ENCODE data around the gene ELOVL7. TPM values are rescaled to one million over a fixed set of nuclear protein-coding genes. Genes with fewer than 3 reads are reported as not detected.

Gene ELOVL7
- total RNA-seq, 1 experiment from 2014 or later, result 20.0 TPM

DNA sequence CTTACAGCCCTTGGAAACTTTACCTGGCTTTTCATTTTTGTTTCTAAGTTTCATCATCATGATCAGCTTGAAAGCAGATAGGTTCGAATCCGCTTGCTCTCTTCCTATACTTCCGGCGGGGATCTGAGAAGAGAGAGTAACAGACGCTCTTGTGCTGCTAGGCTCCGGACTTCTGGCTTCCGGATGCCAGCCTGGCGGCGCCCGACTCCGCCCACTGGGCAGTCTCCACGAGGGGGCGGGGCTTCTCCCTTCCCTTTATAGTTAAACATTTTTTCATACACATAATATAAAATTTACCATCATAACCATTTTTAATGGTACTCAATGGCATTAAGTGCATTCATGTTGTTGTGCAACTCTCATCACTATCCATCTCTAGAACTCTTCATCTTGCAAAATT, 49.5 kb upstream of the ELOVL7 start:
- RAD21 ChIA-PET (ENCODE audit: low non-redundant PET in 1 of 2, low total read pairs in 2 of 2, uncharacterized antibody in 2 of 2, unreplicated experiment in 2 of 2), result no interaction called here
- no peaks in the 10 kb centered on the region for H4K20me1 ChIP-seq (ENCODE audit: insufficient read depth)
- H3K36me3 ChIP-seq (ENCODE audit: control insufficient read depth in 1 of 2, insufficient read depth in 2 of 2, low read length in 2 of 2), result peaks cover 0 to 2% of the 10 kb centered on the region in 2 experiments; a peak in 1 of 4 replicates
- H3K27me3 ChIP-seq (ENCODE audit: insufficient read depth, low read length), result no peaks in the 10 kb centered on the region
- H3K27ac ChIP-seq (ENCODE audit: low read depth, low read length), result no peak overlapping the region
- no peak overlapping the region for H3K4me3 ChIP-seq (replicated peaks in 1 of 2; ENCODE audit: low read depth in 1 of 2, low read length in 2 of 2)
- no TSS peak for BruUV-seq (replicated peaks)
- H2AFZ ChIP-seq (ENCODE audit: low read depth, low read length, poor library complexity, severe bottlenecking), result no peak overlapping the region
- TF ChIP-seq TCF7L2 (IDR thresholded peaks at IDR 0.05; ENCODE audit: borderline replicate concordance, extremely low read depth, insufficient read depth, insufficient read length) (no peak), EGR1 (IDR thresholded peaks at IDR 0.05; ENCODE audit: low read depth) (no peak)
- TF ChIP-seq, protein P1, sequence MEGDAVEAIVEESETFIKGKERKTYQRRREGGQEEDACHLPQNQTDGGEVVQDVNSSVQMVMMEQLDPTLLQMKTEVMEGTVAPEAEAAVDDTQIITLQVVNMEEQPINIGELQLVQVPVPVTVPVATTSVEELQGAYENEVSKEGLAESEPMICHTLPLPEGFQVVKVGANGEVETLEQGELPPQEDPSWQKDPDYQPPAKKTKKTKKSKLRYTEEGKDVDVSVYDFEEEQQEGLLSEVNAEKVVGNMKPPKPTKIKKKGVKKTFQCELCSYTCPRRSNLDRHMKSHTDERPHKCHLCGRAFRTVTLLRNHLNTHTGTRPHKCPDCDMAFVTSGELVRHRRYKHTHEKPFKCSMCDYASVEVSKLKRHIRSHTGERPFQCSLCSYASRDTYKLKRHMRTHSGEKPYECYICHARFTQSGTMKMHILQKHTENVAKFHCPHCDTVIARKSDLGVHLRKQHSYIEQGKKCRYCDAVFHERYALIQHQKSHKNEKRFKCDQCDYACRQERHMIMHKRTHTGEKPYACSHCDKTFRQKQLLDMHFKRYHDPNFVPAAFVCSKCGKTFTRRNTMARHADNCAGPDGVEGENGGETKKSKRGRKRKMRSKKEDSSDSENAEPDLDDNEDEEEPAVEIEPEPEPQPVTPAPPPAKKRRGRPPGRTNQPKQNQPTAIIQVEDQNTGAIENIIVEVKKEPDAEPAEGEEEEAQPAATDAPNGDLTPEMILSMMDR (IDR thresholded peaks at IDR 0.05 in 2 of 3, conservative IDR thresholded peaks at IDR 0.05 in 1 of 3; ENCODE audit: borderline replicate concordance in 1 of 3, insufficient read depth in 1 of 3, low read depth in 2 of 3, low read length in 2 of 3), result no peak
- no peaks in the 10 kb centered on the region for H3K9me3 ChIP-seq (ENCODE audit: control insufficient read depth in 1 of 2, insufficient read depth in 1 of 2, low read depth in 1 of 2, low read length in 2 of 2)
- intact Hi-C loops (cut with micrococcal nuclease), result no loop called here
- POLR2A ChIA-PET, result no interaction called here
- no peaks in the 10 kb centered on the region for H3K79me2 ChIP-seq (ENCODE audit: insufficient read depth, low read length)
- no peaks in the 10 kb centered on the region for H3K4me1 ChIP-seq (ENCODE audit: control insufficient read depth in 1 of 2, insufficient read depth in 2 of 2, low read length in 2 of 2)
- ATAC-seq (no peak), DNase-seq (ENCODE audit: low read depth, low spot score) (no peak)
- H3K9ac ChIP-seq (ENCODE audit: low read length), result no peak overlapping the region
- H3K9me2 ChIP-seq (ENCODE audit: insufficient read depth), result no peaks in the 10 kb centered on the region
- H3K4me2 ChIP-seq (ENCODE audit: low read length), result no peak overlapping the region
- CTCF ChIA-PET, result no interaction called here

DNA sequence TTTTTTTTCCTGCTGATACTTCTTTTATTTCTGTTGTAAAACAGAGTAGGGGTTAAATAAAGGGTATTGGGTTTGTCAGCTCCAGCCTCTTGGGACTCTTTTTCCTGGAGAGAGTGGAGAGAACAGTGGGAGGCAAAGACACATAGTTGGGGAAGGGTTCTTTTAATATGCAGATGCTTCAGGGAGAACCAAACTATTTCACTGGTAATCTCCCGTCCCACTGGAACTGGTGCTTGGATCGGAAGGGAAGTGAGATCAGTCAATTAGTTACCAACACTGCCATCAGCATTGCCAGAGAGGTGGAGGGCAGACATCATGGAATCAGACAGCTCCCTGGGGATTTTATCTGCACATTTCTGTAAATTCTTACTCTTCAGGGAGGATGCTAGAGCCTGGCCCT, 47.6 kb upstream of the ELOVL7 start:
- DNase-seq (ENCODE audit: low read depth, low spot score) (no peak), ATAC-seq (no peak)
- Histone ChIP-seq H3K27me3 (ENCODE audit: insufficient read depth, low read length) (no peaks in the 10 kb centered on the region), H3K9ac (ENCODE audit: low read length) (no peak overlapping the region), H2AFZ (ENCODE audit: low read depth, low read length, poor library complexity, severe bottlenecking) (no peak overlapping the region), H3K4me2 (ENCODE audit: low read length) (no peak overlapping the region), H3K4me1 (ENCODE audit: control insufficient read depth in 1 of 2, insufficient read depth in 2 of 2, low read length in 2 of 2) (no peaks in the 10 kb centered on the region), H3K9me3 (ENCODE audit: control insufficient read depth in 1 of 2, insufficient read depth in 1 of 2, low read depth in 1 of 2, low read length in 2 of 2) (no peaks in the 10 kb centered on the region), H3K4me3 (replicated peaks in 1 of 2; ENCODE audit: low read depth in 1 of 2, low read length in 2 of 2) (no peak overlapping the region), H3K9me2 (ENCODE audit: insufficient read depth) (no peaks in the 10 kb centered on the region), H4K20me1 (ENCODE audit: insufficient read depth) (no peaks in the 10 kb centered on the region), H3K79me2 (ENCODE audit: insufficient read depth, low read length) (no peaks in the 10 kb centered on the region), H3K27ac (ENCODE audit: low read depth, low read length) (no peak overlapping the region), H3K36me3 (ENCODE audit: control insufficient read depth in 1 of 2, insufficient read depth in 2 of 2, low read length in 2 of 2) (peaks cover 0 to 2% of the 10 kb centered on the region in 2 experiments; a peak in 1 of 4 replicates)
- intact Hi-C loops (cut with micrococcal nuclease), result no loop called here
- no TSS peak for BruUV-seq (replicated peaks)
- CTCF ChIA-PET, result no interaction called here
- RAD21 ChIA-PET (ENCODE audit: low non-redundant PET in 1 of 2, low total read pairs in 2 of 2, uncharacterized antibody in 2 of 2, unreplicated experiment in 2 of 2), result no interaction called here
- POLR2A ChIA-PET, result no interaction called here
- TF ChIP-seq FOSL1 (IDR thresholded peaks at IDR 0.05; ENCODE audit: low read depth) (no peak), SIN3A (IDR thresholded peaks at IDR 0.05; ENCODE audit: low read depth) (no peak)
